ENCODE data around the gene RABGAP1.

- TF ChIP-seq POLR2A (IDR thresholded peaks at IDR 0.05; ENCODE audit: low read length) (no peak), GATA1 (IDR thresholded peaks at IDR 0.05; ENCODE audit: low read depth, low read length) (no peak)
Observed at GRCh38 chr9:122941582-122942234, 888 bp downstream of the RABGAP1 start.

Measured in erythroblast (primary cell).